Stomach smooth muscle (tissue), 2 donors: ENCODE measurements around the gene CACNA1H.
"Not testable (repeated sequence)": the region's sequence is repeated elsewhere in the genome, so short reads cannot be mapped to it uniquely, and the experiment has no call there.

Experiments
- H3K27ac ChIP-seq: one replicate; pipeline ENCODE4 v1.7.0; 2013; ENCODE audit warnings: mild to moderate bottlenecking, low read length, inconsistent platforms
- H3K27me3 ChIP-seq, 2 donors: one replicate each; pipeline ENCODE4 v1.7.0; 2013; ENCODE audit warnings: low read length in 2 of 2; ENCODE audit not compliant: insufficient read depth in 2 of 2, control insufficient read depth in 1 of 2
- H3K36me3 ChIP-seq, 2 donors: one replicate each; pipeline ENCODE4 v1.7.0; 2013; ENCODE audit warnings: low read length in 2 of 2; ENCODE audit not compliant: control insufficient read depth in 2 of 2, insufficient read depth in 2 of 2
- H3K4me1 ChIP-seq: one replicate; pipeline ENCODE4 v1.7.0; 2013; ENCODE audit warnings: low read length; ENCODE audit not compliant: control insufficient read depth, insufficient read depth
- H3K4me3 ChIP-seq, 2 donors: one replicate each; pipeline ENCODE4 v1.7.0; 2013; ENCODE audit warnings: low read length in 2 of 2
- H3K9ac ChIP-seq, 2 donors: one replicate each; pipeline ENCODE4 v1.7.0; 2013; ENCODE audit warnings: low read length in 2 of 2, mild to moderate bottlenecking in 1 of 2
- H3K9me3 ChIP-seq, 2 donors: one replicate each; pipeline ENCODE4 v1.7.0; 2013; ENCODE audit warnings: low read length in 2 of 2; ENCODE audit not compliant: control insufficient read depth in 2 of 2
- donor health status: healthy.
- donor health status: Pancreatic carcinoma.

Gene CACNA1H

GRCh38 chr16:1264345-1265089 is 111.6 kb downstream of the CACNA1H start:
- no peaks in the 10 kb centered on the region for H3K36me3 ChIP-seq
- peaks cover 12 to 21% of the 10 kb centered on the region in 2 donors for H3K27me3 ChIP-seq
- no peak overlapping the region for H3K27ac ChIP-seq
- no peaks in the 10 kb centered on the region for H3K9me3 ChIP-seq
- H3K4me3 ChIP-seq = no peak overlapping the region
- no peak overlapping the region for H3K9ac ChIP-seq
- no peaks in the 10 kb centered on the region for H3K4me1 ChIP-seq

GRCh38 chr16:1265090-1265630 is 112.3 kb downstream of the CACNA1H start:
- Histone ChIP-seq H3K9ac (no peak overlapping the region), H3K27ac (no peak overlapping the region), H3K27me3 (peaks cover 15% of the 10 kb centered on the region in 2 donors), H3K4me1 (no peaks in the 10 kb centered on the region), H3K36me3 (no peaks in the 10 kb centered on the region), H3K9me3 (no peaks in the 10 kb centered on the region), H3K4me3 (no peak overlapping the region)

GRCh38 chr16:1265826-1266225 is 112.9 kb downstream of the CACNA1H start:
- H3K36me3 ChIP-seq = no peaks in the 10 kb centered on the region
- H3K4me3 ChIP-seq = no peak overlapping the region
- peaks cover 12 to 19% of the 10 kb centered on the region in 2 donors for H3K27me3 ChIP-seq
- H3K9ac ChIP-seq = no peak overlapping the region
- no peak overlapping the region for H3K27ac ChIP-seq
- H3K9me3 ChIP-seq = no peaks in the 10 kb centered on the region
- no peaks in the 10 kb centered on the region for H3K4me1 ChIP-seq

- not testable (repeated sequence) for H3K9me3 ChIP-seq, H3K36me3 ChIP-seq, H3K9ac ChIP-seq, H3K4me3 ChIP-seq, H3K4me1 ChIP-seq, H3K27ac ChIP-seq
- H3K27me3 ChIP-seq = peaks cover 2 to 21% of the 10 kb centered on the region in 2 donors
These were observed 116.5 kb downstream of the CACNA1H start for GRCh38 chr16:1269418-1269817.

- H3K4me1 ChIP-seq = peaks cover 9% of the 10 kb centered on the region
- no peaks in the 10 kb centered on the region for H3K9me3 ChIP-seq
- no peak overlapping the region for H3K27ac ChIP-seq
- no peak overlapping the region for H3K4me3 ChIP-seq
- H3K27me3 ChIP-seq = peaks cover 10 to 18% of the 10 kb centered on the region in 2 donors
- no peaks in the 10 kb centered on the region for H3K36me3 ChIP-seq
- H3K9ac ChIP-seq = no peak overlapping the region
These were observed 118.4 kb downstream of the CACNA1H start for GRCh38 chr16:1271380-1271723.
